GM20000 (cell line): Measurements from ENCODE around the gene PCDHGC3.

ENCODE experiments used
- DNase-seq: peaks from one replicate; pipeline ENCODE4 v3.0.0; 2012; ENCODE audit warnings: low spot score
- CTCF ChIP-seq: IDR thresholded peaks from 2 replicates; pipeline ENCODE4 v1.5.1; 2012; ENCODE audit warnings: mild to moderate bottlenecking, control low read depth; ENCODE audit errors: extremely low read depth, missing control alignments

PCDHGC3 gene

GRCh38 chr5:141510160-141510559, 34.4 kb downstream of the PCDHGC3 start:
- no peak for DNase-seq
- TF ChIP-seq CTCF, result no peak

GRCh38 chr5:141510850-141511601, 35.3 kb downstream of the PCDHGC3 start:
- no peak for TF ChIP-seq CTCF

GRCh38 chr5:141511771-141512325, 36.1 kb downstream of the PCDHGC3 start:
- no peak for TF ChIP-seq CTCF

More at GRCh38 chr5:141510850-141511601, 35.3 kb downstream of the PCDHGC3 start:
- DNase-seq, result peak; percentile 62

GRCh38 chr5:141512390-141512910, 36.7 kb downstream of the PCDHGC3 start:
- DNase-seq, result peak; percentile 78
- peak; percentile 54 for TF ChIP-seq CTCF

More at GRCh38 chr5:141511771-141512325, 36.1 kb downstream of the PCDHGC3 start:
- DNase-seq, result no peak

GRCh38 chr5:141512911-141513626, 37.3 kb downstream of the PCDHGC3 start:
- no peak for TF ChIP-seq CTCF
- DNase-seq, result no peak

GRCh38 chr5:141513627-141514329, 38.0 kb downstream of the PCDHGC3 start:
- TF ChIP-seq CTCF, result no peak
- DNase-seq, result no peak
